GM23248 (cell line): ENCODE results near the gene ZNF407. TPM values are rescaled to one million over a fixed set of nuclear protein-coding genes. Genes with fewer than 3 reads are reported as not detected.

Source experiments
- DNase-seq: peaks from one replicate; pipeline ENCODE4 v3.0.0-alpha.2; 2015
- H2AFZ ChIP-seq: fragments of 200-600 bp; sonication (generic); 2 replicates; pipeline ENCODE4 v1.6.1; 2016; ENCODE audit warnings: antibody characterized with exemption
- H3F3A ChIP-seq: fragments of 200-600 bp; sonication (generic); 2 replicates; pipeline ENCODE4 v1.6.1; 2016; ENCODE audit warnings: mild to moderate bottlenecking, antibody characterized with exemption, mixed run types; ENCODE audit not compliant: insufficient read depth
- H3K27ac ChIP-seq: fragments of 200-600 bp; sonication (generic); 2 replicates; pipeline ENCODE4 v1.5.1; 2016; ENCODE audit warnings: mild to moderate bottlenecking
- H3K27me3 ChIP-seq: fragments of 200-600 bp; sonication (generic); replicated peaks from 2 replicates; pipeline ENCODE4 v1.6.1; 2016; ENCODE audit warnings: mild to moderate bottlenecking; ENCODE audit not compliant: insufficient read depth
- H3K36me3 ChIP-seq: fragments of 200-600 bp; sonication (generic); 2 replicates; pipeline ENCODE4 v1.6.1; 2016; ENCODE audit warnings: low read depth, mild to moderate bottlenecking
- H3K4me1 ChIP-seq: fragments of 200-600 bp; sonication (generic); 2 replicates; pipeline ENCODE4 v1.6.1; 2016; ENCODE audit warnings: mild to moderate bottlenecking; ENCODE audit not compliant: insufficient read depth
- H3K4me2 ChIP-seq: fragments of 200-600 bp; sonication (generic); one replicate; pipeline ENCODE4 v1.6.1; 2016; ENCODE audit warnings: mild to moderate bottlenecking; ENCODE audit not compliant: unreplicated experiment
- H3K4me3 ChIP-seq: fragments of 200-600 bp; sonication (generic); 2 replicates; pipeline ENCODE4 v1.5.1; 2016; ENCODE audit warnings: mild to moderate bottlenecking
- H3K79me2 ChIP-seq: fragments of 200-600 bp; sonication (generic); 2 replicates; pipeline ENCODE4 v1.6.1; 2016; ENCODE audit warnings: mild to moderate bottlenecking; ENCODE audit not compliant: insufficient read depth
- H3K9ac ChIP-seq: fragments of 200-600 bp; sonication (generic); 2 replicates; pipeline ENCODE4 v1.6.1; 2016; ENCODE audit warnings: mild to moderate bottlenecking
- H3K9me2 ChIP-seq: fragments of 200-600 bp; sonication (generic); 2 replicates; pipeline ENCODE4 v1.6.1; 2016; ENCODE audit warnings: mixed run types, mild to moderate bottlenecking, moderate library complexity; ENCODE audit not compliant: insufficient read depth
- H3K9me3 ChIP-seq: fragments of 200-600 bp; sonication (generic); one replicate; pipeline ENCODE4 v1.6.1; 2017; ENCODE audit warnings: low read depth
- H4K20me1 ChIP-seq: fragments of 200-600 bp; sonication (generic); 2 replicates; pipeline ENCODE4 v1.6.0; 2016; ENCODE audit not compliant: insufficient read depth
- EZH2 ChIP-seq: fragments of 200-600 bp; sonication (generic); IDR thresholded peaks from 2 replicates; pipeline ENCODE4 v1.6.1; 2018; ENCODE audit warnings: antibody characterized with exemption, mild to moderate bottlenecking; ENCODE audit not compliant: insufficient read depth, poor library complexity, severe bottlenecking
- EZH2phosphoT487 ChIP-seq: fragments of 200-600 bp; sonication (generic); IDR thresholded peaks from 2 replicates; pipeline ENCODE4 v1.6.1; 2018; ENCODE audit warnings: antibody characterized with exemption, moderate library complexity, mild to moderate bottlenecking, low read depth; ENCODE audit not compliant: insufficient read depth
- WGBS, 2 experiments: methylation state at CpG; one replicate each; pipeline ENCODE4 v1.1.6; 2015 to 2017; ENCODE audit warnings: low lambda C conversion rate in 2 of 2, low coverage in 1 of 2; ENCODE audit errors: missing lambda C conversion rate in 2 of 2; 5-methylcytosine and 5-hydroxymethylcytosine counted together
- in situ Hi-C: fragments of 300-500 bp; cut with MboI; formaldehyde crosslinking; loops from 2 replicates; pipeline ENCODE4 v1.15.0; 2020
- polyA plus RNA-seq: library from polyadenylated mRNA; unstranded; fragments of >200 nt; fragmentation: Nextera tagmentation; extraction: Ambion mirVana; gene quantifications from 2 replicates; pipeline ENCODE4 v1.2.1, GENCODE V29; 2016
- total RNA-seq: library from RNA; depleted of rRNA; stranded (reverse); fragments of >200 nt; shearing (Covaris generic); gene quantifications from 2 replicates; pipeline ENCODE4 v1.2.3, GENCODE V29; 2014

ZNF407 gene
- total and polyA plus RNA-seq, 2 experiments from 2014 or later = 2.6 to 6.3 TPM

DNA sequence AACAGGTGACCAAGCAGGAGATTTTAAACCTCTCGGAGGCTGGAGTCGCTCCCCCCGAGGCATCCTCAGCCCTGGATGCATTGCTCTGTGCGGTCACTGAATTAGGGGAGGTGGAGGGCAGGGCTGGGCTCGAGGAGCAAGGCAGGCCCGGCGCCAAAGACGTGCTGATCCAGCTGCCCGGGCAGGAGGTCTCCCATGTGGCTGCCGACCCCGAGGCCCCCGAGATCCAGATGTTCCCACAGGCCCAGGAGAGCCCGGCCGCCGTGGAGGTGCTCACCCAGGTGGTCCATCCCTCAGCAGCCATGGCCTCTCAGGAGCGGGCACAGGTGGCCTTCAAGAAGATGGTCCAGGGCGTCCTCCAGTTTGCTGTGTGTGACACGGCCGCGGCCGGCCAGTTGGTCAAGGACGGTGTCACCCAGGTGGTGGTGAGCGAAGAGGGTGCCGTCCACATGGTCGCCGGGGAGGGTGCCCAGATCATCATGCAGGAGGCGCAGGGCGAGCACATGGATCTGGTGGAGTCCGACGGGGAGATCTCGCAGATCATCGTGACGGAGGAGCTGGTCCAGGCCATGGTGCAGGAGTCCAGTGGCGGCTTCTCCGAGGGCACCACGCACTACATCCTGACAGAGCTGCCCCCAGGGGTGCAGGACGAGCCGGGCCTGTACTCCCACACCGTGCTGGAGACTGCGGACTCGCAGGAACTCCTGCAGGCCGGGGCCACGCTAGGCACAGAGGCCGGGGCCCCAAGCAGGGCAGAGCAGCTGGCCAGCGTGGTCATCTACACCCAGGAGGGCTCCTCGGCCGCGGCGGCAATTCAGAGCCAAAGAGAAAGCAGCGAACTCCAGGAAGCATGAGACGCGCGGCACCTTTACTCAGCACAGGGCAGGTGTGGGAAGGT is 466.2 kb downstream of the ZNF407 start:
- H3K9me2 ChIP-seq = no peaks in the 10 kb centered on the region
- WGBS, 2 experiments = 93 to 94% methylated on average over 44 to 52 of the region's 53 CpGs
- TF ChIP-seq EZH2 = no peak
- no peak for TF ChIP-seq EZH2phosphoT487
- H3K9ac ChIP-seq = no peak overlapping the region
- no peaks in the 10 kb centered on the region for H3K4me1 ChIP-seq
- H3K4me3 ChIP-seq = no peak overlapping the region
- H2AFZ ChIP-seq = no peak overlapping the region
- no peak for DNase-seq
- H3K27ac ChIP-seq = no peak overlapping the region
- H3K27me3 ChIP-seq = no peaks in the 10 kb centered on the region
- no peaks in the 10 kb centered on the region for H4K20me1 ChIP-seq
- in situ Hi-C loops = no loop called here
- no peaks in the 10 kb centered on the region for H3K9me3 ChIP-seq
- H3K36me3 ChIP-seq = no peaks in the 10 kb centered on the region
- no peaks in the 10 kb centered on the region for H3K79me2 ChIP-seq
- H3K4me2 ChIP-seq = no peak overlapping the region
- no peaks in the 10 kb centered on the region for H3F3A ChIP-seq

DNA sequence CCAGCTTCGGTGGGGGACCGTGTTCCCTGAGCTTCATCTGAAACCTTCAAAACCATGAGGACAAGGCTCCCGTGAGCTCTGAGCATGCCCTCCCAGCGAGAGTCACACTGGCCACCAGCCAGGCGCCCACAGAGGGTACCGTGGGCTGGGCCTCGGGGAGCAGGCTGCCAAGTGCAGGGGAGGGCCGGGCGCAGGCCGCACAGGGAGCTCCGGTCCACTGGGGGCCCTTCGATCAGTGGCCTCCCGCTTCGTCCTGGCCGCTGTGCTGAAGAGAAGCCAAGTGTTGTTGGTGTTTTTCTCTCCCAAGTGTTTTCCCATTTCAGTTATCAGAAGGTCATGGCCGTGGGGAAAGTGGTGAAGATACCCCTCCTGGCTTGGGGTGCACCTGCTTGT is 466.8 kb downstream of the ZNF407 start:
- Histone ChIP-seq H3K27ac (no peak overlapping the region), H3K27me3 (no peaks in the 10 kb centered on the region), H2AFZ (no peak overlapping the region), H3K79me2 (no peaks in the 10 kb centered on the region), H4K20me1 (no peaks in the 10 kb centered on the region), H3K4me3 (no peak overlapping the region), H3K9me3 (no peaks in the 10 kb centered on the region), H3K4me1 (no peaks in the 10 kb centered on the region), H3K9ac (no peak overlapping the region), H3K4me2 (no peak overlapping the region), H3K9me2 (no peaks in the 10 kb centered on the region), H3F3A (no peaks in the 10 kb centered on the region), H3K36me3 (no peaks in the 10 kb centered on the region)
- in situ Hi-C loops = no loop called here
- DNase-seq = no peak
- 94 to 97% methylated on average over 8 to 16 of the region's 16 CpGs for WGBS, 2 experiments
- no peak for TF ChIP-seq EZH2phosphoT487
- no peak for TF ChIP-seq EZH2

DNA sequence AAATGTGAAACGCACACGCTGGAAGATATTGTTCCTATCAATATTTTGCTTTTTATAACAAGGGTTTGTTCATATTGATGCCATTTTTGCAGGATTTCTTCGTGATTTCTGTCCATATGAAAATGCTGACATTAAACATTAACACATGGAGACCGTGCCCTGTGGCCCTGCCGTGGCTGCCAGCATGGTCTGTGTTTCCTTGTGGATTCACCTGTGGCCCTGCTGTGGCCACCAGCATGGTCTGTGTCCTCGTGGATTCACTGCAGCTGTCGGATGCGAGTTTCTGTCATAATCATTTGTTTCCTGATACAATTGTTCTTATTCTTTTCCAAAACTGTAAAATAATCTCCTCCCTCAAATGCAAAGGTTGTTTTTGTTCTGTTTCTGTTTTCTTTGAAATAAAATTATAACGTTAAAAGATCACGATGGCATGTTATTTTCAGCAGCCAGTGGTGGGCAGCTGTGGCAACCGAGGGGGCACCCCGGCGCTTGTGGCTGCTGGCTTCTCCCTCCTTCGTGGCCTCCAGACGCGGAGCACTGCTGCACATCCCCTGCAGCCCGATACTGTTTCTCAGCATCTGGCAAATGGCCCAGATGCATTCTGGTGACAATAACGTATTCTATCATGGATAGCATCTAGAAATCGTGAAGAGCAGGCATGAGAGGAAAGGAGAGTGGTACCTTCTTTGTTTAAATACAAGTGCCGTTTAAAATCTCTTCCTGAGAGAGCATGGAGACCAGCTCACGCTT is 467.8 kb downstream of the ZNF407 start:
- 66 to 69% methylated on average over 21 of the region's 21 CpGs for WGBS, 2 experiments
- DNase-seq = no peak
- Histone ChIP-seq H3K4me3 (no peak overlapping the region), H4K20me1 (no peaks in the 10 kb centered on the region), H3K4me1 (peaks cover 1% of the 10 kb centered on the region; the same call in 1 of the 2 replicates), H3F3A (no peaks in the 10 kb centered on the region), H2AFZ (no peak overlapping the region), H3K27ac (no peak overlapping the region), H3K9ac (no peak overlapping the region), H3K36me3 (no peaks in the 10 kb centered on the region), H3K9me3 (no peaks in the 10 kb centered on the region), H3K9me2 (no peaks in the 10 kb centered on the region), H3K27me3 (no peaks in the 10 kb centered on the region), H3K4me2 (no peak overlapping the region), H3K79me2 (no peaks in the 10 kb centered on the region)
- in situ Hi-C loops = no loop called here
- TF ChIP-seq EZH2 = no peak
- TF ChIP-seq EZH2phosphoT487 = no peak

DNA sequence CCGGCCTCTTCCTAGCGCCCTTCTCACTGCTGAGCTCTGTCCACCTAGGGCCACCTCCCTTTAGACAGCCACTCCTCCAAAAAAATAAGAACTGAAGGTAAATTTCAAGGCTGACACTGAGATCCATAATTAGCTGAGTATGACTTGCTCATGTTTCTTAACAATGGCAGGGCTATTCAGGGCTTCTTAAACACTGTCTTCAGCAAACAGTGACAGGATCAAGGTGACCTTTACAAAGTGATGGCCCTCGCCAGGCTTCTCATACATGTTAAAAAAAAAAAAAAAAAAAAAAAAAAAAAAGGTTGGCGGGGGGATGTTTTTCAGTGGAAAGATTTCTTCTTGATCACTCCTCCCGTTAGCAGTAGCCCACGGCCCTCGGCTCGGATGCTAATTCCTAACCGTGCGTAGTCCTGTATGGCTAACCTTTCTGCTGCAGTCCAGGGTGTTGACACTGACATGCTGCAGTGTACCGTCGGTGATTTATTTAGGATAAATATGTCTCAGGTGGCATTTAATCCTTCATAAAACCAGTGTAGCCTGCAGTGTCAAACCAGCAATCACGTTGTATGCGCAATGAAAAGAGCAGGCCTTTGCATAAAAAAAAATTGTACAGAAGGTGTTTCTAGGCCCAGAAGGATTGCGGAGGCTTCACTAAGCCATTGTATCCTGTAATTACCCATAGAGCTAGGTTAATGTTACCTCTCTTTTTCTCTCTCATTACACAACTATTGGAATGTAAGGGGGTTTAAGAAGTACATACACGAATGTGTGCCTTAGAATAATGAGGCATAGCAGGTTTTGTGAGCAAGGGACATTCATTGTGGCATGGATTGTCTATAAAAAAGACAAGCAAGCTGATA is 468.6 kb downstream of the ZNF407 start:
- Histone ChIP-seq H3K9me2 (no peaks in the 10 kb centered on the region), H3F3A (no peaks in the 10 kb centered on the region), H3K79me2 (no peaks in the 10 kb centered on the region), H3K27me3 (no peaks in the 10 kb centered on the region), H3K9me3 (no peaks in the 10 kb centered on the region), H3K4me3 (no peak overlapping the region), H3K4me1 (peaks cover 7% of the 10 kb centered on the region), H3K36me3 (no peaks in the 10 kb centered on the region), H2AFZ (no peak overlapping the region), H3K4me2 (no peak overlapping the region), H3K27ac (no peak overlapping the region), H3K9ac (no peak overlapping the region), H4K20me1 (no peaks in the 10 kb centered on the region)
- no peak for DNase-seq
- 91 to 92% methylated on average over 16 of the region's 16 CpGs for WGBS, 2 experiments
- TF ChIP-seq EZH2phosphoT487 (no peak), EZH2 (no peak)
- in situ Hi-C loops = no loop called here
